ENCODE data around the gene SEC22A. TPM values are rescaled to one million over a fixed set of nuclear protein-coding genes. Genes with fewer than 3 reads are reported as not detected.

The SEC22A gene
- total RNA-seq, 3 donors from 2014 or later, result 11.7 to 13.7 (median 11.8) TPM

- H3K36me3 ChIP-seq (ENCODE audit: low read depth), result no peaks in the 10 kb centered on the region
- intact Hi-C loops (cut with DNase I, micrococcal nuclease), result no loop called here
- no peaks in the 10 kb centered on the region for H3K9me3 ChIP-seq
- ATAC-seq, result no peak
- no peak for TF ChIP-seq CTCF (IDR thresholded peaks at IDR 0.05)
- H3K4me1 ChIP-seq (ENCODE audit: low read depth), result no peaks in the 10 kb centered on the region
- H3K4me3 ChIP-seq, result no peak overlapping the region
- peak in 1 of 3 donors; percentile 20 for DNase-seq
These were observed 108.4 kb downstream of the SEC22A start for GRCh38 chr3:123310186-123310585.

DNA sequence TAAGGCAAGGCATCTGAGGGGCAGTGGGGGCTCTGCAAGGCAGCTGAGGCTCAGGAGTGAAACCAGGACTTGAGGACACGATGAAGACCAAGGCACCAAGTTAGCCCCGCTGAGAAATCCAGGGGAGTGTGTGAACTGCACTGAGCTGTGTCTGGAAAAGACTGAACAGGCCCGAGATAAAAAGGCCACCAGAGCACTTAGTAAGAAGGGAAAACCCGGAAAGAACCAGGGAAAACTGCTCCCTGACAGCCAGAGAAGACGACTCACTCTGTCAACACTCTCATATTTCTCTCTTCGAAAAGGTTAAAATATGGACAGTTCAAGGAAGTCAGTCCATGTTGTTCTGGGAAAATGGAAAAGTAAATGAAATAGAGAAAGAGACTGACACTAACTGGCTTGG lies 109.0 kb downstream of the SEC22A start:
- no peaks in the 10 kb centered on the region for H3K4me1 ChIP-seq (ENCODE audit: low read depth)
- DNase-seq (no peak), ATAC-seq (no peak)
- H3K9me3 ChIP-seq, result no peaks in the 10 kb centered on the region
- no peak for TF ChIP-seq CTCF (IDR thresholded peaks at IDR 0.05)
- no peak overlapping the region for H3K4me3 ChIP-seq
- no peaks in the 10 kb centered on the region for H3K36me3 ChIP-seq (ENCODE audit: low read depth)
- intact Hi-C loops (cut with DNase I, micrococcal nuclease), result no loop called here

DNA sequence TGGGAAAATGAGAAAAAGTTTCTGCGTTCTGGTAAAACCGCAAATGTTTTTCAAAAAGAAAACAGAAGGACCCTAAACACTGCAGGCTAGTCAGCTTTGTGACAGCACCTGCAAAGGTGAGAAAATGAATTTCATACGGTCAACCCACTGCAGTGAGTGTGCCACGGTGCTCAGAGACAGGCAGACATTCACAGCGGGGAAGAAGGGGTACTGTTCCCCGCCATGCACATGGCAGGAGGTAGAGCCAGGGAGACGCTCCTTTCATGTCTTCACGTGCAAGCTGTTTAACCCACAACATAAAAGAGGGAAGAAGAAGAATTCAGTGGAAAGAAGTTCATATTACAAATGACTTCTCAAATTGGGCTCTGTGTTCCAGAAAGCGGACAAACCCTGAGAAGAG lies 109.5 kb downstream of the SEC22A start:
- no peak for TF ChIP-seq CTCF (IDR thresholded peaks at IDR 0.05)
- Histone ChIP-seq H3K4me1 (ENCODE audit: low read depth) (no peaks in the 10 kb centered on the region), H3K36me3 (ENCODE audit: low read depth) (no peaks in the 10 kb centered on the region), H3K9me3 (no peaks in the 10 kb centered on the region), H3K4me3 (no peak overlapping the region)
- intact Hi-C loops (cut with DNase I, micrococcal nuclease), result no loop called here
- DNase-seq (peak in 1 of 3 donors; percentile 10), ATAC-seq (no peak)

DNA sequence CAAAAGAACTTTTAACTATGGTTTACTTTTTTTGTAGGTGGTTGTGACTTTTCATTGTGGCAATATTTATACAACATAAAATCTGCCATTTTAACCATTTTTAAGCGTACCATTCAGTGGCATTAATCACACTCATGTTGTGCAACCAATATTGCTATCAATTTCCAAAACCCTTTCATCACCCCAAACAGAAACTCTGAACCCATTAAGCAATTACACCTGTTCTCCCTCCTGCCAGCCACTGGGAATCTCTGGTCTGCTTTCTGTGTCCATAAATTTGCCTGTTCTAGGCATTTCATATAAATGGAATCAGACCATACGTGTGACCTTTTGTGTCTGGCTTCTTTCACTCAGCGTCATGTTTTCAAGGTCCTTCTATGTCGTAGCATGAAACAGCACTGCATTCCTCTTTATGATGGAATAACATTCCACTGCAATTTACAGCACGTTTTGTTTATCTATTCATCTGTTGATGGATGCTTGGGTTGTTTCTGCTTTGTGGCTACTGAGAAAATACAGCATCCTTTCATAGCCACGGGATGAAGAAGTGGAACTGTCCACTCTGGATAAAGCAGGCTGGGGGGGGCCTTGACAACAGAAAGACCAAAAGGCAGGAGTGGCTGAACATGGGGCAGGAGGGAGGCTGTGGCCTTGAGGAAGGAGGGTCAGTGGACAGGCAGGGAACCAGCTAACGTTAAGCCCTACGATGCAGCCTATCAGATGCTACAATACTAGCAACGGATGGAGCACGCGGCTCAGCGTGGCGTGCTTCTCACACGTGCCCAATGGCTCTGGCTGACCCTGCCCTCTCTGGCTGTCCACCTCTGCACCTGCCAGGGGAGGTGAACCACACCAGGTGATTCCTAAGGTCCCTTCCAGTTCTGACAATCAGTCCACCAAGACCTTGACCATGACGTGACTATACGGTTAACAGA lies 110.9 kb downstream of the SEC22A start:
- Histone ChIP-seq H3K4me3 (no peak overlapping the region), H3K9me3 (no peaks in the 10 kb centered on the region), H3K4me1 (ENCODE audit: low read depth) (no peaks in the 10 kb centered on the region), H3K36me3 (ENCODE audit: low read depth) (no peaks in the 10 kb centered on the region)
- no peak for TF ChIP-seq CTCF (IDR thresholded peaks at IDR 0.05)
- intact Hi-C loops (cut with DNase I, micrococcal nuclease), result no loop called here
- ATAC-seq, result no peak
- DNase-seq, result peak in 1 of 3 donors; percentile 14

DNA sequence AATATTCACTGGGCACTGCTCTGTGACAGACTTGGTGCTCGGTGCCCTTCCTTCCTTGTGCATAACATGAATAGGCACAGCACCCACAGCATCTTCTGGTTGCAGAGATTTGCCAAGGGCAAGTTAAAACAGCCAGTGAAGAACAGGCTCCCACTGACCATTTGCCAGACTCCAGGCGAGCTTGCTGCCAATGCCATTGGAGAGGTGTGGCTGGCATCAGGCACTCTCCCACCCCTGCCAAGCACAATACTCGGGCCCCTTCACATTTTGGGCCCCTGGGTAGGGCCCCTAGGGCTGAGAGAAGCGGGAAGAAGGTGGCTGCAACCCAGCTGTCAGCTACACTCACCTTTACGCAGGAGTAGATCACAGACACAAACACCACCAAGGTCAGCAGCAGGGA lies 112.1 kb downstream of the SEC22A start:
- no peak for ATAC-seq
- intact Hi-C loops (cut with DNase I, micrococcal nuclease), result no loop called here

More for the DNA sequence above, 112.1 kb downstream of the SEC22A start:
- Histone ChIP-seq H3K4me1 (ENCODE audit: low read depth) (no peaks in the 10 kb centered on the region), H3K36me3 (ENCODE audit: low read depth) (no peaks in the 10 kb centered on the region), H3K4me3 (no peak overlapping the region), H3K9me3 (no peaks in the 10 kb centered on the region)
- peak in 1 of 3 donors; percentile 5 for DNase-seq
- TF ChIP-seq CTCF (IDR thresholded peaks at IDR 0.05), result no peak

Data from mucosa of descending colon (tissue), 3 donors.